OCI-LY3 (cell line): ENCODE measurements around the gene SMIM10L2A.

Experiments
- H2AFZ ChIP-seq: fragments of 200-600, 300-600 bp; shearing (Covaris generic); 2 replicates; pipeline ENCODE4 v1.6.0; 2014; ENCODE audit warnings: antibody characterized with exemption, low read depth, low read length
- H3K27ac ChIP-seq: fragments of 200-600, 300-600 bp; sonication (generic); 2 replicates; pipeline ENCODE4 v1.5.1; 2014; ENCODE audit warnings: mild to moderate bottlenecking, low read length, moderate library complexity, mixed read lengths
- H3K27me3 ChIP-seq: fragments of 200-600, 300-600 bp; sonication (generic); 2 replicates; pipeline ENCODE4 v1.6.1; 2014; ENCODE audit warnings: low read depth, low read length, mixed read lengths
- H3K36me3 ChIP-seq: fragments of 200-600, 300-600 bp; sonication (generic); replicated peaks from 2 replicates; pipeline ENCODE3; 2014; ENCODE audit warnings: low read depth, low read length, mixed read lengths
- H3K4me1 ChIP-seq: fragments of 300-600, 200-600 bp; sonication (generic); 2 replicates; pipeline ENCODE4 v1.6.1; 2014; ENCODE audit warnings: low read length, mixed read lengths
- H3K4me2 ChIP-seq: fragments of 200-600, 300-600 bp; sonication (generic); 2 replicates; pipeline ENCODE4 v1.6.1; 2014; ENCODE audit warnings: low read length, mixed read lengths
- H3K4me3 ChIP-seq: fragments of 300-600, 200-600 bp; sonication (generic); 2 replicates; pipeline ENCODE4 v1.5.1; 2014; ENCODE audit warnings: antibody characterized with exemption, mild to moderate bottlenecking, low read length, moderate library complexity
- H3K79me2 ChIP-seq: fragments of 300-600, 200-600 bp; shearing (Covaris generic); 2 replicates; pipeline ENCODE4 v1.6.1; 2014; ENCODE audit warnings: mild to moderate bottlenecking, low read length, mixed read lengths
- H3K9ac ChIP-seq: fragments of 300-600, 200-600 bp; shearing (Covaris generic); 2 replicates; pipeline ENCODE4 v1.6.0; 2014; ENCODE audit warnings: mild to moderate bottlenecking, low read length, moderate library complexity
- H3K9me3 ChIP-seq: fragments of 200-600, 300-600 bp; shearing (Covaris generic); 2 replicates; pipeline ENCODE4 v1.6.1; 2014; ENCODE audit warnings: low read length, mixed read lengths; ENCODE audit not compliant: insufficient read depth
- H4K20me1 ChIP-seq: fragments of 200-600, 300-600 bp; sonication (generic); 2 replicates; pipeline ENCODE4 v1.6.1; 2016; ENCODE audit warnings: low read length, mixed read lengths; ENCODE audit not compliant: insufficient read depth
- CTCF ChIP-seq: fragments of 200-600, 300-600 bp; sonication (generic); IDR thresholded peaks from 2 replicates; pipeline ENCODE4 v1.5.1; 2014; ENCODE audit warnings: antibody characterized with exemption, low read length, low read depth
- EZH2phosphoT487 ChIP-seq: fragments of 200-600 bp; shearing (Covaris generic); IDR thresholded peaks from 2 replicates; pipeline ENCODE4 v1.6.1; 2018; ENCODE audit warnings: antibody characterized with exemption, mixed run types, low read depth

The SMIM10L2A gene

GRCh38 chrX:135435933-135436332 lies 14.2 kb downstream of the SMIM10L2A start:
- H3K79me2 ChIP-seq: no peaks in the 10 kb centered on the region
- H3K4me1 ChIP-seq: no peaks in the 10 kb centered on the region
- H2AFZ ChIP-seq: no peak overlapping the region
- H3K4me3 ChIP-seq: no peak overlapping the region
- H3K36me3 ChIP-seq: no peaks in the 10 kb centered on the region
- TF ChIP-seq CTCF (no peak), EZH2phosphoT487 (no peak)
- H3K9ac ChIP-seq: no peak overlapping the region
- H4K20me1 ChIP-seq: no peaks in the 10 kb centered on the region
- peaks cover 5% of the 10 kb centered on the region; the same call in 1 of the 2 replicates for H3K27me3 ChIP-seq
- no peak overlapping the region for H3K4me2 ChIP-seq
- H3K9me3 ChIP-seq: no peaks in the 10 kb centered on the region
- H3K27ac ChIP-seq: no peak overlapping the region

GRCh38 chrX:135436456-135436855 lies 14.7 kb downstream of the SMIM10L2A start:
- Histone ChIP-seq H3K27me3 (no peaks in the 10 kb centered on the region), H3K79me2 (no peaks in the 10 kb centered on the region), H4K20me1 (no peaks in the 10 kb centered on the region), H2AFZ (no peak overlapping the region), H3K9ac (no peak overlapping the region), H3K9me3 (no peaks in the 10 kb centered on the region), H3K27ac (no peak overlapping the region), H3K4me3 (no peak overlapping the region), H3K36me3 (no peaks in the 10 kb centered on the region), H3K4me1 (no peaks in the 10 kb centered on the region), H3K4me2 (no peak overlapping the region)
- TF ChIP-seq EZH2phosphoT487: no peak
- no peak for TF ChIP-seq CTCF

GRCh38 chrX:135436966-135437866 lies 15.5 kb downstream of the SMIM10L2A start:
- Histone ChIP-seq H3K9me3 (no peaks in the 10 kb centered on the region), H4K20me1 (no peaks in the 10 kb centered on the region), H3K4me1 (no peaks in the 10 kb centered on the region), H3K9ac (no peak overlapping the region), H3K4me3 (no peak overlapping the region), H3K4me2 (no peak overlapping the region), H3K27me3 (no peaks in the 10 kb centered on the region), H3K27ac (no peak overlapping the region), H2AFZ (no peak overlapping the region), H3K79me2 (no peaks in the 10 kb centered on the region), H3K36me3 (no peaks in the 10 kb centered on the region)
- no peak for TF ChIP-seq EZH2phosphoT487
- TF ChIP-seq CTCF: no peak

DNA sequence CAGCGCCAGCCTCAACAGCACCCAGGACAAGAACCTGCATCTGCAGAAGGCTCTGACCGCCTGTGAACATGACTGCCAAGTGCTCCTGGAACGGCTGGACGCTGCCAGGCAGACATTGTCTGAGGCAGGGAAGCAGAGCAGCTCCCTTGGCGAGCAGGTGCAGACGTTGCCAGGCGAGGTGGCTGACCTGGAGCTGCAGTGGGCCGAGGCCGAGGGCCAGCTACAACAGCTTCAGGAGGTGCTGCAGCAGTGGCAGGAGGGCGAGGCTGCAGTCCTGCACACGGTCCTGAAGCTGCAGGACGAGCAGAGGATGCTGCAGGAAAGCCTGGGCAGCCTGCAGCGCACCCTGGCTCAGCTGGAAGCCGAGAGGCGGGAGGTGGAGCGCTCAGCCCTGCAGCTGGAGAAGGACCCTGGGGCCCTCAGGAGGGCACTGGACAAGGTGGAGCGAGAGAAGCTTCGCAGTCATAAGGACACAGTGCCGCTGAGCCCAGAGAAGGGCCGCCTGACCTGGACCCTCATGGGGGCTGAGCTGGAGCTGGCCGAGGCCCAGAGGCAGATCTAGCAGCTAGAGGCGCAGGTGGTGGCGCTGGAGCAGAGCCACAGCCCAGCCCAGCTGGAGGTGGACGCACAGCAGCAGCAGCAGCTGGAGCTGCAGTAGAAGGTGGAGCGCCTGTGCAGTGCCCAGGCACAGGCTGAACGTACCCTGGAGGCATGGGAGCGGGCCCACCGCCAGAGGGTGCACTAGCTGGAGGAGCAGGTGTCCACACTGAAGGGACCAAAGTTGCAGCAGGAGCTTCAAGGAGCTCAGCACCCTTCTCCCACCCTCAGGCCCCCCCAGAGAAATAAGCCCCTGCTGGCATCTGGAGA lies 16.4 kb downstream of the SMIM10L2A start:
- H3K9ac ChIP-seq: no peak overlapping the region
- TF ChIP-seq EZH2phosphoT487 (no peak), CTCF (peak; percentile 33)
- no peaks in the 10 kb centered on the region for H3K4me1 ChIP-seq
- H3K27me3 ChIP-seq: no peaks in the 10 kb centered on the region
- no peaks in the 10 kb centered on the region for H3K9me3 ChIP-seq
- no peaks in the 10 kb centered on the region for H4K20me1 ChIP-seq
- H3K36me3 ChIP-seq: no peaks in the 10 kb centered on the region
- no peak overlapping the region for H3K4me3 ChIP-seq
- H2AFZ ChIP-seq: no peak overlapping the region
- H3K4me2 ChIP-seq: no peak overlapping the region
- H3K79me2 ChIP-seq: no peaks in the 10 kb centered on the region
- no peak overlapping the region for H3K27ac ChIP-seq
